ENCODE measurements around the gene BSND. TPM values are rescaled to one million over a fixed set of nuclear protein-coding genes. Genes with fewer than 3 reads are reported as not detected.

BSND gene
- total RNA-seq, 3 donors from 2014 or later: not detected

DNA sequence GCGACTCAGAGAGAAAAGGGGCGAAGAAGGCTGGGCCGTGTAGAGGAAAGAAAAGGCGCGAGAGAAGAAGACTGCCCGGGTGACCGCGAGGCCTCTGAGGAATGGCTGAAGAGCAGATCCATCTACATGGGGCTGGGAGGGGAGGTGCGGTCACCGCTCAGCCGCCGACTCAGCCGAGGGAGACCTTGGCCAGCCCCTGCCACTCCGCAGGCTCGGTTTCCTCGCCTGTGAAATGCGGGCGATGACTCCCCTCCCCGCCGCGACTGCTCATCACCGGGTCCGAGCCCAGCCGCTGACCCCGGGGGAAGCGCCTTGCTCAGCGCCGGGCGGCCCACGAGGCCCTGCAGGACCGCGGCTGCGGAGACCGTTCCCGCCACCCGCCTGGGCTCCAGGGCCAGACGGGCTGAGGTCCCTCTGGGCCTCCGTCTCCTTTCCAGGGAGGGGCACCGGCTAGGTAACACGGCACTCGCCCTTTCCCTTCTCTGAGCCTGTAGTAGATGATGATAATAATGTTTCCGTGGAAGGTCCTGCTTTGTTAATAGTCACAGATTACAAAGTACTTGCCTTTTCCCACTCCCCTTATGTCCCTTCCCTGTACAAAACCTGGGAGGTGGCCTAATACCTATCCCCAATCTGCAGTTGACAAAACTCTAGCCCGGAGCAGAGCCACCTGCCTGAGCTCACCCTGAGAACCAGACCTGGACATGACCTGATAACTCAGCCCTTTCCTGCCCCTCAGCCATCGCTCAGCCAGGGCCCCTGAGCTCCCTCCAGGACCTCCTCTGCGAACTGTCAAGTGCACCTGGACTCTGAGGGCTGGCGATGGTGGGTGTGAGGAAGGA lies 1.6 kb upstream of the BSND start:
- H3K9me3 ChIP-seq: no peaks in the 10 kb centered on the region
- TF ChIP-seq, protein P1, sequence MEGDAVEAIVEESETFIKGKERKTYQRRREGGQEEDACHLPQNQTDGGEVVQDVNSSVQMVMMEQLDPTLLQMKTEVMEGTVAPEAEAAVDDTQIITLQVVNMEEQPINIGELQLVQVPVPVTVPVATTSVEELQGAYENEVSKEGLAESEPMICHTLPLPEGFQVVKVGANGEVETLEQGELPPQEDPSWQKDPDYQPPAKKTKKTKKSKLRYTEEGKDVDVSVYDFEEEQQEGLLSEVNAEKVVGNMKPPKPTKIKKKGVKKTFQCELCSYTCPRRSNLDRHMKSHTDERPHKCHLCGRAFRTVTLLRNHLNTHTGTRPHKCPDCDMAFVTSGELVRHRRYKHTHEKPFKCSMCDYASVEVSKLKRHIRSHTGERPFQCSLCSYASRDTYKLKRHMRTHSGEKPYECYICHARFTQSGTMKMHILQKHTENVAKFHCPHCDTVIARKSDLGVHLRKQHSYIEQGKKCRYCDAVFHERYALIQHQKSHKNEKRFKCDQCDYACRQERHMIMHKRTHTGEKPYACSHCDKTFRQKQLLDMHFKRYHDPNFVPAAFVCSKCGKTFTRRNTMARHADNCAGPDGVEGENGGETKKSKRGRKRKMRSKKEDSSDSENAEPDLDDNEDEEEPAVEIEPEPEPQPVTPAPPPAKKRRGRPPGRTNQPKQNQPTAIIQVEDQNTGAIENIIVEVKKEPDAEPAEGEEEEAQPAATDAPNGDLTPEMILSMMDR (IDR thresholded peaks at IDR 0.05): no peak
- H3K4me1 ChIP-seq (ENCODE audit: low read depth): peaks cover 3% of the 10 kb centered on the region
- no peak for DNase-seq
- no peaks in the 10 kb centered on the region for H3K36me3 ChIP-seq (ENCODE audit: low read depth)
- H3K4me3 ChIP-seq: no peak overlapping the region
- intact Hi-C loops (cut with DNase I, micrococcal nuclease): loop anchor here (2.0 to 5.0 kb wide), 2 partner anchors 45 to 46 kb away; no protein-coding TSS in a partner anchor
- no peak for ATAC-seq

DNA sequence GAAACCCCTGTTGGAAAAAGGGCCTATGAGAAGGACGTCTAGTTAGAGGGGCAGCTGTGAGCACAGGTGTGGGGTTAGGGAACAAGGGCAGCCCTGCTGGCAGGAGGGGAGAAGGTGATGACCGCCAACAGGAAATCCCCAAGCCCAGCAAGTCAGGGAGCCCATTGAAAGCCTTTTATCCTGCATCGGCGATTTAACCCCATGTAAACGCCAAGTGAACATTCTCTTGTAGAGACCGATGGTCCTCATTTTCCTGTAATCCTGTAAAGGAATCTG lies 1.1 kb upstream of the BSND start:
- intact Hi-C loops (cut with DNase I, micrococcal nuclease): loop anchor here (2.0 to 5.0 kb wide), 2 partner anchors 45 to 47 kb away; no protein-coding TSS in a partner anchor
- Histone ChIP-seq H3K36me3 (ENCODE audit: low read depth) (no peaks in the 10 kb centered on the region), H3K4me1 (ENCODE audit: low read depth) (peaks cover 3% of the 10 kb centered on the region), H3K4me3 (no peak overlapping the region), H3K9me3 (no peaks in the 10 kb centered on the region)
- TF ChIP-seq, protein P1 (IDR thresholded peaks at IDR 0.05): no peak
- ATAC-seq (no peak), DNase-seq (no peak)

DNA sequence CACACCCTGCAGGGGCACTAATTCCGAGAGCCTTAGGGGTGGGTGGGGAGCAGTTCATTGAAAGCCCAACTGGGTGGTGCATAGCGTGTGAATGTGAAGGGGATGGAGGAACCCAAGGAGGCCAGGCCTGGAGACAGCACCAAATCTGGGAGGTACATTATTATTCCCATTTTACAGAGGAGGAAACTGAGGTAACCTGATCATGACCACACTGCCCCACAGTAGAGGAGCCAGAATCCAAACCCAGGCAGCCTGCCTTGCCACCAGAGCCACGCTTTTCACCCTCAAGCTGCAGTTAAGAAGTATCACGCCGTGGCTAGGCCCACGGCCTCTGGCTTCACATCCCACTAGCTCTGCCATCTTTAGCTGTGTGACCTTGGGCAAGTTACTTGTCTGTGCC lies 633 bp upstream of the BSND start:
- Histone ChIP-seq H3K36me3 (ENCODE audit: low read depth) (no peaks in the 10 kb centered on the region), H3K4me1 (ENCODE audit: low read depth) (peaks cover 3% of the 10 kb centered on the region), H3K9me3 (no peaks in the 10 kb centered on the region), H3K4me3 (no peak overlapping the region)
- ATAC-seq (no peak), DNase-seq (no peak)
- intact Hi-C loops (cut with DNase I, micrococcal nuclease): loop anchor here in 1 of 2 donors (5.0 kb wide), 1 partner anchor 46 kb away; no protein-coding TSS in a partner anchor
- TF ChIP-seq, protein P1 (IDR thresholded peaks at IDR 0.05): no peak

DNA sequence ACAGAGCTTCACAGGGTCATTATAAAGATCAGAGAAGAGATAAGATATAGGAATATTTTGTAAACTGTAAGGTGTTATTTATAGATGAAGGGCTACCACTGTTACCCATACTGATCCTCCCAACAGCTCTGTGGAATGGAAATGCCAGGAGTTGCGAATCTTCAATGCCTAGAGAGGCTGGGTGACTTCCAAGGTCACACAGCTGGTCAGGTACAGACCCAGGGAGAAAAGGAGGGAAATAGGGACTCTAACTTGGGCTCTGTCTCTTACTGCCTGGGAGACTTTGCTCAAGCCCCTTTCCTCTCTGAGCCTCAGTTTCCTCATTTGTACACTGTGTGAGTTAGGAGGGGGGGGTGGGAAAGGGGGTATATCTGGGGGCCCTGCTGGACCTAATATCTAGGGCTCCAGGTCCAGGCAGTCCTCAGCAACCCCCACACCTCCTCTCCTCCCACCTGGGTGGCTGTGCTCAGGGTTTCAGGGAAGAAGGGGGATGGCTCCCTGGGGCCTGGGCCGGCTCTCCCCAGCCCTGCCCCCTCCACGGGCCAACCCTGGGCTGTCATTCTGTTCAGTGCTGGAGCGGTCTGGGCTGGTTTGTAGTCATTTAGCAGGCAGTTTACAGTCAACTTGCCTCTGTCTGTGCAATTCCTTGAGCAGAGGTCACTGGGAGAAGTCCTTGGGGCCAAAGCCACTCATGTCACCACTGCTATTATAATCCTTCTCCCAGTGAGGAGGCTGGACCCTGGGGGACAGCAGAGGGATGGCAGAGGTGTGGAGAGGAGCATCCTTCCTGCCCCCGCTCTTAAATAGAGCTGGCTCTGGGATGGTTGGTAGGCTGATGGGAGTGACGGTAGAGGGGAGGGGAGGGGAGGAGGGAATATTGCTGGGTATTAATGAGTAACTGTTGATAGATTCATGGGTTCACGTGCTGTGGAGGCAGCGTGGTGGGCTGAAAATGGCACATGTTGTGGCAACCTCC lies 1.7 kb downstream of the BSND start:
- no peak for DNase-seq
- no peak for ATAC-seq
- TF ChIP-seq, protein P1 (IDR thresholded peaks at IDR 0.05): no peak
- Histone ChIP-seq H3K9me3 (no peaks in the 10 kb centered on the region), H3K36me3 (ENCODE audit: low read depth) (no peaks in the 10 kb centered on the region), H3K4me1 (ENCODE audit: low read depth) (peaks cover 3% of the 10 kb centered on the region), H3K4me3 (no peak overlapping the region)
- intact Hi-C loops (cut with DNase I, micrococcal nuclease): no loop called here

DNA sequence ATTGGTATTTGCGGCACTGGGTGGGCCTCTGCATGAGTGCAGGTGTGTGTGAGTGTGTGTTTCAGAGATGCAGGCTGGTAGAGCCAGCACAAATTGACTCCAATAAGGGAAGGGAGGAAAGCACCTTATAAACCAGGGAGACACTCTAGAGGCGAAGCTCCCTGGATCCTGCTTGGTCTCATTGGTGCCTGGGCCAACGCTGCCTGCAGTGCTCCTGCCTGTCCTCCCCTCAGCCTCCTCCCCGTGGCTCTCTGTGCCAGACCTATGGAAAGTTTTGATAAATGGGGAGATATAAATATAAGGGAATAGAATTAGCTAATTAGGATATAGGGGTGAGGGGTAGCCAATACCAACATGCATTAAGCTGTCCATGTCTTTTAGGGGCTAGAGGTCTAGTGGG lies 2.6 kb downstream of the BSND start:
- ATAC-seq: no peak
- H3K4me1 ChIP-seq (ENCODE audit: low read depth): peaks cover 3% of the 10 kb centered on the region
- DNase-seq: no peak
- no peak overlapping the region for H3K4me3 ChIP-seq
- no peaks in the 10 kb centered on the region for H3K36me3 ChIP-seq (ENCODE audit: low read depth)
- H3K9me3 ChIP-seq: no peaks in the 10 kb centered on the region
- intact Hi-C loops (cut with DNase I, micrococcal nuclease): no loop called here
- TF ChIP-seq, protein P1 (IDR thresholded peaks at IDR 0.05): no peak
